DOHH2 (cell line): Measurements from ENCODE around the gene MYO1G.

ENCODE experiments used
- EZH2phosphoT487 ChIP-seq: fragments of 200-600 bp; sonication (generic); IDR thresholded peaks from 2 replicates; pipeline ENCODE4 v1.6.1; 2017; ENCODE audit warnings: borderline replicate concordance, mild to moderate bottlenecking, antibody characterized with exemption, low read length, moderate library complexity, mixed read lengths
- TF ChIP-seq, protein P1 (sequence below): fragments of 200-600 bp; sonication (generic); IDR thresholded peaks from one replicate; pipeline ENCODE4 v1.5.1; 2014; ENCODE audit warnings: antibody characterized with exemption, mild to moderate bottlenecking, low read depth, low read length; ENCODE audit not compliant: poor library complexity, severe bottlenecking

DNA sequence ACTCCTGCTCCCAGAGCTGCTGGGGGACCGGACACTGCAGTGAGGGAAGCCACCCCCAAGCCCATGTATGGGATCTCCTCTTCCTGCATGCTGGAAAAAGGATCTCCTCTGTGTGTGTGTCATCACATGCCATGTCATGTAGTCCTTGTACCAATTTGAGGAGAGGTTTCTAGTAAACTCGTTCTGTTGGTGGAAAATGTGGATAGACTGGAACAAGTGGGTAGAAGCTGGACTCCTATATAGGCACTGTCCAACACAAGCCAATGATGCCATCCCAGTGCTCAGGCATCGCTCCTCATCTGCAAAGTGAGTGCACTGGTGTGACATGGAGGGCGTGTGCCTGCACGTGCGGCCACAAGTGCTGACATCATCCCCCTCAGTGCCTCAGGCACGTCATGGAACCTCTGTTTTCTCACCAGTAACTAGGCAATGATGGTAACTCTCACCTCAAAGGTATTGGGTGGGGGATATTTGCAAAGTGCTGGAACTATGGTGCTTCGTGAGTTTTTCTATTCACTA lies 19.3 kb downstream of the MYO1G start:
- TF ChIP-seq, protein P1, sequence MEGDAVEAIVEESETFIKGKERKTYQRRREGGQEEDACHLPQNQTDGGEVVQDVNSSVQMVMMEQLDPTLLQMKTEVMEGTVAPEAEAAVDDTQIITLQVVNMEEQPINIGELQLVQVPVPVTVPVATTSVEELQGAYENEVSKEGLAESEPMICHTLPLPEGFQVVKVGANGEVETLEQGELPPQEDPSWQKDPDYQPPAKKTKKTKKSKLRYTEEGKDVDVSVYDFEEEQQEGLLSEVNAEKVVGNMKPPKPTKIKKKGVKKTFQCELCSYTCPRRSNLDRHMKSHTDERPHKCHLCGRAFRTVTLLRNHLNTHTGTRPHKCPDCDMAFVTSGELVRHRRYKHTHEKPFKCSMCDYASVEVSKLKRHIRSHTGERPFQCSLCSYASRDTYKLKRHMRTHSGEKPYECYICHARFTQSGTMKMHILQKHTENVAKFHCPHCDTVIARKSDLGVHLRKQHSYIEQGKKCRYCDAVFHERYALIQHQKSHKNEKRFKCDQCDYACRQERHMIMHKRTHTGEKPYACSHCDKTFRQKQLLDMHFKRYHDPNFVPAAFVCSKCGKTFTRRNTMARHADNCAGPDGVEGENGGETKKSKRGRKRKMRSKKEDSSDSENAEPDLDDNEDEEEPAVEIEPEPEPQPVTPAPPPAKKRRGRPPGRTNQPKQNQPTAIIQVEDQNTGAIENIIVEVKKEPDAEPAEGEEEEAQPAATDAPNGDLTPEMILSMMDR, result no peak
- TF ChIP-seq EZH2phosphoT487, result no peak
